Measurements from ENCODE around the gene OLAH.

Gene OLAH

DNA sequence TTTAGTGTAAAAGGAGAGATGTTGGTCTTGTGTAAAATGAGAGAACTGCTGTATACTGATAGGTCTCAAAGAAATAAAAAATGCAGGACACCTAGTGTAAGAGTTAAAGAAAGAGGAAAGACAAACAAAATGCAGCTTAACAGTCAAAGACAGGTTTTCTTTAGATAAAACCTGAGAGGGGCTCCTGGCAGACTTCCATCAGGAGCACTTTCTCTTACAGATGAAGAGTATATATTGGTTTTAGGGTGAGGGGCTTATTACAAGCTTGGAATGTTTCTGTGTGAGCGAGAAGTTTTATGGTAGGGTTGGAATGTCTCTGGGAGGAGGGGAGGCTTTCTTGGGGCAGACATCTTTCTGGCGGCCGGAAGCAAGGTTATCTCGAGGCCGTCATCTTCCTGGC is 28.6 kb downstream of the OLAH start:
- no peak for DNase-seq

DNA sequence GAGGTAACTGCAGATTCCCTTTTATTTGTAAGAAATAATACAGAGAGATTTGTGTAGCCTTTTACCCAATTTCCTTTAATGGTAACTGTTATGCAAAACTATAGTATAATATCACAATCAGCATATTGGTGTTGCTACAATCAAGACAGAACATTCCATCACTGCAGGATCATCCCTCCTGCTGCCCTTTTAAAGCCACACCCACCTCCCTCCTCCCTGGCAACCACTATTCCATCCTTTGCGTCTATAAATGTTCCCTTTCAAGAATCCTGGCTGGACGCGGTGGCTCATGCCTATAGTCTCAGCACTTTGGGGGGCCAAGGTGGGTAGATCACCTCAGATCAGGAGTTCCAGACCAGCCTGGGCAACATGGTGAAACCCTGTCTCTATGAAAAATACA is 31.7 kb downstream of the OLAH start:
- DNase-seq = no peak

DNA sequence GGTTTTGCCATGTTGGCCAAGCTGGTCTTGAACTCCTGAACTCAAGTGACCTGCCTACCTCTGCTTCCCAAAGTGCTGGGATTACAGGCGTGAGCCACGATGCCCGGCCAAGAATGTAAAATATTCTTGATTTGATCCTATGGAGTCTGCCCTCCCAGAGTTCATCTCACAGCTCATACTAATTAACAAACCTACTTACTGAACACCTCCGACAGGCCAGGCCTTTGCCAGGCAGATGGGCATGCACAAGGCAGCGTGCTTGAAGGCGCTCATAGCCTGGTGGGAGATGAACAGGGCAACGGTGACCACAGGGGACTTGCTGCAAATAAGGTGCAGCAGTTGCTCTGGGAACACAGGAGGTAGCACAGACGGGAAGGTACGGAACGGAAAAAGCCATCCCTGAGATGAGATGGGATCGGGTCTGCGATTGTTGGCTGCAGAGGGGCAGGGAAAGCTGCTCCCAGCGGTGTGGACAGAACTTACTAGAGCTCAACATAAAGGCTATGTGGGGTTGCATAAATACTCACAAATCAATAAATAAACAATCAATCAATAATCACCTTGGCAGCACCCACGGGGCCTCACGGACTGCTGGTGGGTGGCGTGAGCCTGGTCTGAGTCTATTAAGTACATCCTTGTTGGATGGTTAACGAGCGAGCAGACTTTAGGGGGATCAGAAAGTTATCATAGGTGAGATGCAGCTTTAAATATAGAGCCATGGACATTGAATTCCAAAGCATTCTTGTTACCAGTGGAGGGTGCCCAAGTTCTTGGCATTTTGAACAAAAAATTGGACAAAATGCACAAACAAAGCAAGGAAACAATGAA is 40.1 kb downstream of the OLAH start:
- DNase-seq = no peak

DNA sequence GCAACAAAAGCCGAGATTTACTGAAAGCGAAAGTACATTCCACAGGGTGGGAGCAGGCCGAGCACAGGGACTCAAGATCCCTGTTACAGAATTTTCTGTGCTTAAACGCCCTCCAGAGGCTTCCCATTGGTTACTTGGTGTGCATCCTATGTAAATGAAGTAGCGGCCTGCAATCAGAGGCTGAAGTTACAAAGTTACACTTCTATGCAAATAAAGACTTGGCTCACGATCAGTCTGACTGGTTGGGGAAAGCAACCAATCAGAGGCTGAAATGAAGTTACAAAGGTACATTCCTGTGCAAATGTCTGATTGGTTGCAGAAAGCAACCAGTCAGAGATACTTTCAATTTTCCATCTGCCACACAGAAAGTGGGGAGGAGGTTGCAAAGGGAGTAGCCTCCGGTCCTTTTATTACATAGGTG is 40.8 kb downstream of the OLAH start:
- no peak for DNase-seq

DNA sequence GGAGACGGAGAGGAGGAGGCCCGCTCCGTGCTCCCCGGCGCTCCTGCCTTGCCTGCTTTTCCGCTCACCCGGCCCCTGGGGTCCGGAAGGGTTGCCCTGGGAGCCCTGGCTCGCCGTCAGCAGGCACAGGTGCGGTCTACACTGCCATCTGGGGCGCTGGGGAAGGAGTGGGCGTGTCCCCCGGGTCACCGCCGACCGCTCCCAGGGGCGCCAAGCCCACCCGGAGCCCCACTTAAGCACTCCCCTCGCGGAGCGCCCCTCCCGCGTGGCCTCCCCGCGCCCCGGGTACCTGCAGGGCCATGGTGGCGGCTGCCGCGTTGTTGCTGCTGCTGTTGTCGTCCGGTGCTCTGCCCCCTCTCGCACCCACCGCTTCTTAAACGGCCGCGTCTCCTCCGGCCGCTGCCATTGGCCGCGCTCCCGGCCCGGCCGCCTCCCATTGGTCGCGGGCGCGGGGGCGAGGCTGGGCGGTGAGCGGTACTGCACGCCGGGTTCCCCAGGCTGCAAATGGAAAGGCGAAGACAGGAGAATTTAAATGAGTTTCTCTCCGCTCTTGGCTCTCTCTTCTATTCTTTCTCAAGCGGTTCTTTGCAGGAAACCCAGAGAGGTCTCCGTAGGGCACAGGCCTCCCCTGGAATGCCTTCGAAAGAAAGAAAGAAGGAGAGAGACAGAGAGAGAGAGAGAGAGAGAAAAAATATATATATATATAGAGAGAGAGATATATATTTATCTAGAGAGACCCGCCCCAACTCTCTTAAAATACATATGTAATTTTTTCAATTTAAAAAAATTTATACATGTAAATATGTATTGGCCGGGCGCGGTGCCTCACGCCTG is 44.9 kb downstream of the OLAH start, which contains the start of gene ACBD7:
TSS of gene ACBD7 (minus strand) at position 349 of the 834 bp plus-strand sequence. CDS start at position 301, 48 bp downstream.
- DNase-seq = peak; percentile 90

DNA sequence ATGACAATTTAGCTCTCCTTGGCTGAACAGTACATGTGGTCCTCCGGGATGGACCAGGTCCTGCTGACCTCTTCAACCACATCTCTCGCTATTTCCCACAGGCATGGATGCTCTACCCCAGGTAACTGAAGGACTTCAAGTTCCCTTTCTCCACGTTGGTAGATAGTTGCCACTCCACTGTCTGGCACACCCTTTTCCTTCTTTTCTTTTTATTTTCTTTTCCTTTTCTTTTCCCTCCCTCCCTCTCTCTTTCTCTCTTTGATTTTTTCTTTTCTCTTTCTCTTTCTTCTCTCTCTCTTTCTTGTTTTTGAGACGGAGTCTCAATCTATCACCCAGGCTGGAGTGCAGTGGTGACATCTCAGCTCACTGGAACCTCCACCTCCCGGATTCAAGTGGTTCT is 47.7 kb downstream of the OLAH start:
- no peak for DNase-seq

DNA sequence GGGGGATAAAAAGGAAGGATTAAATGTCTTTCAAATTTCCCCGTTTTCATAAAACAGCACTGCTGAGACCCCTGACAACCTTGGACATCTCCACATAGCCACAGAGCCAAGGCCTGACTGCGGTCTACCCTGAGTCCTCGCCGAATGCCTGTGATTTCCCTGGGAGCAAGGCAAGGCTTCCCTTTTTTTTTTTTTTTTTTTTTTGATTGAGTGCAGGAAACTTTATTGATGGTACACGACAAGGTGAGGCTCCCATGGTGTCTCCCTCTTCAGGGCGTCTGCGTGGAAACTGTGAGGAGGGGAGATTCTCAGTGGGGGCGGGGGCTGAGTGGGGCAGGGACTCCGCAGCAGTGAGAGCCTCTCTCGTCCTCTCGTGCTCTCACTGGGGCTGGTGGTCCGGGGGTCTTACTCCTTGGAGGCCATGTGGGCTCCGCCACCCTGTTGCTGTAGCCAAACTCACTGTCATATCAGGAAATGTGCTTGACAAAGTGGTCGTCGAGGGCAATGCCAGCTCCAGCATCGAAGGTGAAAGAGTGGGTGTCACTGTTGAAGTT is 49.2 kb downstream of the OLAH start:
- DNase-seq = no peak

DNA sequence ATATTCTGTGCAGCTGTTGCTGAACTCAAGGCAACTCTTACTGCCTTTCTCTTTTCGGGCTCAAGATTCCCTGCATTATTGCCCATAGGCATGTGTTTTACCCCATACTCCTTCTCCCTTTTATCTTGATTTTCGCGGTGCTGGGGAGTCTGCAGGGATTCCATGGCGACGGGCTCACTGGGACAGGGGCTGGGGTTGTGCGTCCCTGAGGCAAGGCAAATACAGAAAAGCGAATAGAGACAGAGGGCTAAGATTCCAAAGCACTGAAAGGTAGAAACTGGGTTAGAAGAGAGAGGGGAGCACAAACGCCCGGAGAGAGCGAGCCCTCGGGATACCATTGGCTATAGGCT is 52.9 kb downstream of the OLAH start:
- DNase-seq = no peak

DNA sequence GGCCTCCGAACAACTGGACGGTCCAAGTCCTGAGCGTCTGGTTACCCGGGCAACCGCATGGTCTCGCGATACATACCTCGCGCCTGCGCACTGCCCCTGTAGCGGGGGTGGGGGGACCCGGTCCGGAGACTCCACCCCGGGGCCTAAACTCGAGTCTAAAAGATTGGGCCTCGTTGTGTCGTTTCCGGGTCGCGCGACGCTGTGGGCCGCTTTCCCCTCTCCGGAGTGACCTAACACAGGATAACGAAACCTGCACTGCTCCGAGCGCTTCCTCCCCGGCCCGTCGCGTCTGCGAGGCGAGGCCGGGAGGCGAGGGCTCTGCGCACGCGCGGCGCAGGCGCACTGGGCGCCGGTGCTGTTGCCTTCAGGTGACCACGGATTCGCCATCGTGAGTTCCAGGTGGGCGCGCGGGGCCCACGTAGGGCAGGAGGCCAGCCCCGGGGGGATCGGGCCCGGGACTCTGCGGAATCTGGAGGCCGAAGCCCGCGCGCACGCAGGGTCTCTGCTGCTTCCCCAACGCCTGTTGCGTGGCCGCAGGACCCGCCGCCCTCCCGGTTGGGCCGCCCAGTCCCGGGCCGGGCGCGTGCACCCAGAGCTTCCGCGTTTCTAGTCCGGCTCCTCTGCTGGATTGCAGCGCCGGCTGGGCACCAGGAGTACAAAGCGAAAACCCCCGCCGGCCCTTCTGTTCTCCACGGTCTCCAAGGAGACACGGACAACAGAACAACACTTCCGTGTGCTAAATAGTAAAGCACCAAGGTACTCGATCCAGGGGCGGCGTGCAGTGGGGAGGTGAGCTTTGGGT is 53.5 kb downstream of the OLAH start, which contains the start of gene RPP38:
TSS of gene RPP38 (plus strand) at position 345 of the 802 bp plus-strand sequence. CDS start 5,960 bp downstream, outside the sequence.
- DNase-seq = peak; percentile 97

DNA sequence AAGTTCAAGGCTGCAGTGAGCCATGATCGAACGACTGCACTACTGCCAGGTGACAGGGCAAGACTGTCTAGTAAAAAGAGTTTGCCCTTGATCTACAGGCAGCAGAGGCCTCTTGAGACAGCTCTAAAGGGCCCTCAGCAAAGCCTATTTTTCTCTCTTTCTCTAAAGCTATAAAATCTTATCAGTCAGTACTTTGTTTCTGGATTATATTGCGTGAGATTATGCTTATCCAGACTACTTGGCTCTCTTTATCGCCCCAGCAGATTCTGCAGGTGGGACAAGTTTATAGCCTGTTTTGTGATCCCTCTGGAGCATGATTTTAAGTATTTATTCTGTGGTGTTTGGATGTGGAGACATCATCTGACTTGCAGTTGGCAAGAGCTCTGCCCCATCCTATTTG is 56.1 kb downstream of the OLAH start:
- no peak for DNase-seq

DNA sequence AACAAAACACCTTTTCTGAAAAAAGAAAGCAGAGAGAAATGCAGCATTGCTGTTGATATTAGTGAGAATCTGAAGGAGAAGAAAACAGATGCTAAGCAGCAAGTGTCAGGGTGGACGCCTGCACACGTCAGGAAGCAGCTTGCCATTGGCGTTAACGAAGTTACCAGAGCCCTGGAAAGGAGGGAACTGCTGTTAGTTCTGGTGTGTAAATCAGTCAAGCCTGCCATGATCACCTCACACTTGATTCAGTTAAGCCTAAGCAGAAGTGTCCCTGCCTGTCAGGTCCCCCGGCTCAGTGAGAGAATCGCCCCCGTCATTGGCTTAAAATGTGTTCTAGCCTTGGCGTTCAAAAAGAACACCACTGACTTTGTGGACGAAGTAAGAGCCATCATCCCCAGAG is 59.8 kb downstream of the OLAH start:
- DNase-seq = no peak

DNA sequence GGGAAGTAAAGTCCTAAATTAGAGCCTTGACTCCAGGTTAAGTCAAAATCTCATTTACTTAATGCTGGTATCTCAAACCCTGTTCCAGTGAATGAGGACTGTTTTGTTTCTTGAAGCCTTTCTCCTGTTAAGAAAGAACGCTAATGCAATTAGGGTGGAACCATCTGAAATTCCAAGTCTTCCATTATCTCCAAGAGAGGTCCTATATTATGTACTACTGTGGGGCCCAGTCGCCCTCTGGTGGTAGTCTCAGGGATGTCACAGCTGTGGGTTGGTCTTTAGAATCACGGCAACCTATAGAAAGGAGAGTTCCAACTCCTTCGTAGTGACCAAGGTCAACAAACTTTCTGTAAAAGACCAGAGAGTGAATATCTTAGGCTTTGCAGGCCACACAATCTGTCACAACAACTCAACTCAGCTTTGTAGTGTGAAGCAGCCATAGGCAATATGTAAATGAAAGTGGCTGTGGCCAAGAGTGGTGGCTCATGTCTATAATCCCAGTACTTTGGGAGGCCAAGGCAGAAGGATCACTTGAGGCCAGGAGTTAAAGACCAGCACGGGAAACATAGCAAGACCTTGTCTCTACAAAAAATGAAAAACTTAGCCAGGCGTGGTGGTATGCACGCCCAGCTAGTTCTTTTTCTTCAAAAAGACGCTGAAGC is 62.7 kb downstream of the OLAH start:
- peak; percentile 85 for DNase-seq

DNA sequence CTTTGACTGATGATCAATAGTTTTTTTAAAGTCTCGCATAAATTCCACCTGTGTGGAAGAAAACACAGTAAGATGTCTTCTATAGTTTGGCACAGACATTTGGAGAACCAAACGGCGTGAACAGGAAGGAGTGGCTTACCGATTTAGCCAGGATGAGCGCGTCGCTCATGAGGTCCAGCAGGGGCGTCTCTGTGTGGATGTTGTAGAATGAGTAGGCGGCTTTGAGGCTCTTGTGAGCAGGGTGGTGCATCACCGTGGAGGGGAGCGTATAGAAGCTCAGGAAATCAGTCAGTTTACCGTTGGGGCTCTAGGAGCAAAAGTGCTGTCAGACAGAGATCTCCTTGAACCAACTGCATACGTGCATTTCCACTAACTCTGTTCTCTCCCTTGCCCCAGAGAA is 68.9 kb downstream of the OLAH start:
- DNase-seq = peak; percentile 12

DNA sequence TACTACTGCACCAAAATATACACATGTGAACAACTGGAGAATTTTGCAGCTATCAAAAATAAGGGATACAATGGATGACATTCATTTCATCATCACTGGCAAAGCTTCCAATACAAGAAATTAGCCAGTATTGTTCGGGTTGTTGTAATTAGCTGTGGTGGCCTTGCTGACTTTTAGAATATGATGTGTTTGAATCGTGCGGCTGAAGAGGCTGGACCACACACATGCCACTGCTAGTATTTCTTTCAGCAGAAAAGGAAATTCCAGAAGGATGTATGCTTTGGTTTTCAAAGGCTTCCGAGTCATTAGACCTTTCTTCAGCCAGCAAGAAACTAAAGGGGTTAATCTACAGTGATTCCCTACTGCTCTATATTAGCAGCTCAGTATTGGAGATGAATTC is 70.0 kb downstream of the OLAH start:
- DNase-seq = no peak

DNA sequence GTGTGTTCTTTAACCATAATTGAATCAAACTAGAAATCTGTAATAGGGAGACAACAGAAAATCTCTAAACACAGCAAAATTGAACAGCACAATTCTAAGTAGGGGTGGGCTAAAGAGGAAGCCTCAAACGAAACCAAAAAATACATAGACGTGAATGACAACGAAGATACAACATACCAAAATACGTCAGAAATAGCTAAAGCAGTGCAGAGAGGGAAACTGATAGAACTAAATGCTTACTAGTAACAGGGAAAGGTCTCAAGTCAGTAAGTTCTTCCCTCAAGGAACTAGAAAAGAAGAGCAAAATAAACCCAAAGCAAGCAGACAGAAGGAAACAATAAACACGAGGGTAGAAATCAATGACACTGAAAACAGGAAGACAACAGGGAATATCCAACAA is 72.5 kb downstream of the OLAH start:
- no peak for DNase-seq

DNA sequence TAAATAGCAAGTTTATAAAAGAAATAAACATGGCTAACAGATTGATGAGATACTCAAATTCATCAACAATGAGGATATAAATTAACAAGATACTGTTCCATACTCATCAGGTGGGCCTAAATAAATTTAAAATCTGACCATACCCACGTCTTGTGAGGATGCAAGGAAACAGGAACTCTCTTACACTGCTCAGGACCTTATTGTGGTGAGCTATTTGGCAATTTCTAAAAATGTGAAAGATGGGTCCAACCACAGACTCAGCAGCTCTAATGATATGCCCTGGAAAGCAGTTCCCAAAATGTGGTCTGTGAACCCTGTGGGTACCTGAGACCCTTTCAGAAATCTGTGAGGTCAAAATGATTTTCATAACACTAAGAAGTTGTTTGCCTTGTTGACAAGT is 74.9 kb downstream of the OLAH start:
- peak; percentile 48 for DNase-seq

DNA sequence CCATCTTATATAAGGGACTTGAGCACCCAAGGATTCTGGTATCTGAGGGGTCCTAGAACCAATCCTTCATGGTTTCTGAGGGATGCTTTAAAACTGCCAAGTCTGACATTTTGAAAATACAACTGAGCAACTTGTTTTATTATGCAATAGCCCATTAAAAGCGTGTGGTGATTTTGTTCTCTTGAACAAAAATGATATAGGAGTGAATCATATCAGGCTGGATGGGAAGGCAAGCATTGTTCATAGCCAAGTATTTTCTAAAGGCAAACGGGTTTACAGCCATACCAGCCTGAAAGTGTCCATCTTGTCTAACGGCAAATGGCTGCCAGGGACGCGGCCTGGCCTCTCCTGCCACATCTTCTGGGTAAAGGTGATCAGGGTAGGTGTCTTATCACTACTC is 76.8 kb downstream of the OLAH start:
- no peak for DNase-seq

DNA sequence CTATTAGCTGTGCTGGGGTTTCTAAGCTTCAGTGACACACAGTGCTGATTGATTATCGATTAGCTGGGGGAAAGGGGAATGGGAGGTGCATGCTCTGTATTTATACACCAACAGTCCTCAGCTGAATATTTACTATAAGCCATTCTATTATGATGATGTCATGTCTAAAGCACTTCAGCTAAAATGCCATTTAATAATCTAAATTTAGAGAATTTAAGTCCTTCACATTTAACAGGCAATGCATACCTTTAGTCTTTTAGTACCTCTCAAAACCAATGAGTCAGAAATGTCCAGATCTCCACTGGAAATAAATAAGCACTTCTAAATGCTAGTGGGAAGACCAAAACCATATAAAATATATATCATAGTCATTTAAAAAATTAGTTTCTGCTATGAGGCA is 78.0 kb downstream of the OLAH start:
- no peak for DNase-seq

DNA sequence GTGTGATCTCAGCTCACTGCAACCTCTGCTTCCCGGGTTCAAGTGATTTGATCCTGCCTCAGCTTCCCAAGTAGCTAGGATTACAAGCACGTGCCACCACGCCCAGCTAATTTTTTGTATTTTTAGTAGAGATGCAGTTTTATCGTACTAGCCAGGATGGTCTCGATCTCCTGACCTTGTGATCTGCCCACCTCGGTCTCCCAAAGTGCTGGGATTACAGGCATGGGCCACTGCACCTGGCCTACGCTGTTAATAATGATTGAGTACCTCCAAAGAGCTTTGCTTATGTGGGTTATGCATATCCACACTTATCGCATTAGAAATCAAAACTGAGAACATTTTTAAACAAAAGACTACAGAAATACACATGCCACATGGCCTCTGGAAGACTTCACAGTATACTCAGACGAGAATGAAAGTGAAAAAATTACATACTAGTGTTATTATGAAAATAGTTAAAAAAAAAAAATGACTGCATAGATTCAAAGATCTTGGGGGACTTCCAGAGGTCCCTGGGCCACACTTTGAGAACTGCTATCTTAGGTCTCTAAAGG is 78.8 kb downstream of the OLAH start:
- no peak for DNase-seq

Measured in hematopoietic multipotent progenitor cell treated with erythropoietin and hydrocortisone succinate and interleukin-3 and kit ligand, for 6 days (in vitro differentiated cells).